HG03103 (cell line): ENCODE data around the gene ANXA4.

ENCODE experiments used
- ATAC-seq: cut with Tn5 transposase; IDR thresholded peaks from one replicate; pipeline ENCODE4 v1.9.1; 2021; ENCODE audit warnings: low read depth; ENCODE audit not compliant: unreplicated experiment

The ANXA4 gene

GRCh38 chr2:69774984-69775982 is 33.3 kb downstream of the ANXA4 start:
- no peak for ATAC-seq

- ATAC-seq: no peak
These were observed 35.2 kb downstream of the ANXA4 start for GRCh38 chr2:69776886-69777785.

- ATAC-seq: no peak
These were observed 35.8 kb downstream of the ANXA4 start for GRCh38 chr2:69777786-69778105.

- no peak for ATAC-seq
These were observed 37.5 kb downstream of the ANXA4 start for GRCh38 chr2:69779258-69780001.

GRCh38 chr2:69780921-69781320 is 39.0 kb downstream of the ANXA4 start:
- ATAC-seq: no peak

GRCh38 chr2:69781321-69782248 is 39.7 kb downstream of the ANXA4 start:
- no peak for ATAC-seq

- ATAC-seq: no peak
These were observed 42.3 kb downstream of the ANXA4 start for GRCh38 chr2:69784228-69784627.

GRCh38 chr2:69785358-69785757 is 43.4 kb downstream of the ANXA4 start:
- no peak for ATAC-seq

GRCh38 chr2:69786052-69786560 is 44.2 kb downstream of the ANXA4 start:
- no peak for ATAC-seq

GRCh38 chr2:69789175-69789721 is 47.3 kb downstream of the ANXA4 start:
- ATAC-seq: no peak

- ATAC-seq: no peak
These were observed 48.1 kb downstream of the ANXA4 start for GRCh38 chr2:69789772-69790600.

- no peak for ATAC-seq
These were observed 48.6 kb downstream of the ANXA4 start for GRCh38 chr2:69790601-69790959.

GRCh38 chr2:69791045-69791444 is 49.1 kb downstream of the ANXA4 start:
- no peak for ATAC-seq

- ATAC-seq: no peak
These were observed 54.2 kb downstream of the ANXA4 start for GRCh38 chr2:69796174-69796573.

GRCh38 chr2:69797235-69797634 is 55.3 kb downstream of the ANXA4 start:
- no peak for ATAC-seq

GRCh38 chr2:69797836-69798289 is 55.9 kb downstream of the ANXA4 start:
- ATAC-seq: no peak

GRCh38 chr2:69798290-69798908 is 56.5 kb downstream of the ANXA4 start:
- no peak for ATAC-seq
